Epithelial cell of esophagus (primary cell): ENCODE measurements around the gene DGKZ.

Experiments
- DNase-seq: peaks from one replicate; pipeline ENCODE4 v3.0.0; 2010; ENCODE audit warnings: low read depth
- H3K4me3 ChIP-seq: 2 replicates; pipeline ENCODE4 v1.5.1; 2011; ENCODE audit warnings: mild to moderate bottlenecking, low read length, control low read depth
- CTCF ChIP-seq: IDR thresholded peaks from 2 replicates; pipeline ENCODE4 v1.5.1; 2011; ENCODE audit warnings: low read depth, mild to moderate bottlenecking, low read length, control low read depth, inconsistent platforms; ENCODE audit not compliant: insufficient read depth; ENCODE audit errors: missing control alignments

DGKZ gene

GRCh38 chr11:46330154-46330553 is 17.1 kb upstream of the DGKZ start:
- no peak for DNase-seq
- no peak overlapping the region for H3K4me3 ChIP-seq
- TF ChIP-seq CTCF = no peak

GRCh38 chr11:46330563-46331281 is 16.5 kb upstream of the DGKZ start:
- H3K4me3 ChIP-seq = no peak overlapping the region
- no peak for TF ChIP-seq CTCF
- DNase-seq = no peak

- no peak overlapping the region for H3K4me3 ChIP-seq
- DNase-seq = no peak
Measured at GRCh38 chr11:46331282-46331984, 15.8 kb upstream of the DGKZ start.

GRCh38 chr11:46332093-46332567 is 15.1 kb upstream of the DGKZ start:
- no peak for DNase-seq
- no peak for TF ChIP-seq CTCF
- no peak overlapping the region for H3K4me3 ChIP-seq

More at GRCh38 chr11:46331282-46331984, 15.8 kb upstream of the DGKZ start:
- no peak for TF ChIP-seq CTCF

- no peak for DNase-seq
- TF ChIP-seq CTCF = no peak
- no peak overlapping the region for H3K4me3 ChIP-seq
Measured at GRCh38 chr11:46332568-46333393, 14.5 kb upstream of the DGKZ start.

- no peak overlapping the region for H3K4me3 ChIP-seq
- DNase-seq = no peak
- TF ChIP-seq CTCF = no peak
Measured at GRCh38 chr11:46333394-46333947, 13.8 kb upstream of the DGKZ start.
